ENCODE data around the gene ZNF609. TPM values are rescaled to one million over a fixed set of nuclear protein-coding genes. Genes with fewer than 3 reads are reported as not detected.
A peak's percentile ranks its signal among the peaks of the same experiment; 100 is the strongest.

ZNF609 gene
- total and polyA plus RNA-seq, 2 of the 13 experiments (the other 11 are each of a cell fraction or from before 2014, with no cell fraction given) = 8.9 to 9.9 TPM

GRCh38 chr15:64536244-64536836 lies 76.0 kb downstream of the ZNF609 start (continued):
- no peak for TF ChIP-seq PRDM10 (CRISPR knock-in tag; IDR thresholded peaks at IDR 0.05; ENCODE audit: low read depth)
- peak; percentile 57; the same call in 1 of the 2 replicates for TF ChIP-seq TCF7 (IDR thresholded peaks at IDR 0.05; ENCODE audit: low read depth)
- peak; percentile 57 for TF ChIP-seq SAP130 (CRISPR knock-in tag; IDR thresholded peaks at IDR 0.05; ENCODE audit: low read depth)
- no peak for TF ChIP-seq ZNF619 (CRISPR knock-in tag; IDR thresholded peaks at IDR 0.05)
- TF ChIP-seq GLI4 (CRISPR knock-in tag; IDR thresholded peaks at IDR 0.05; ENCODE audit: borderline replicate concordance) = no peak
- peak; percentile 55; the same call in 1 of the 2 replicates for TF ChIP-seq ATF3 (CRISPR knock-in tag; IDR thresholded peaks at IDR 0.05)
- no peak for TF ChIP-seq ZNF235 (CRISPR knock-in tag; IDR thresholded peaks at IDR 0.05; ENCODE audit: borderline replicate concordance)
- peak; percentile 82 for TF ChIP-seq TEAD3 (CRISPR knock-in tag; optimal IDR thresholded peaks at IDR 0.05; ENCODE audit: borderline replicate concordance)
- TF ChIP-seq MTA3 (CRISPR knock-in tag; IDR thresholded peaks at IDR 0.05) = no peak
- TF ChIP-seq JUND (CRISPR knock-in tag; IDR thresholded peaks at IDR 0.05) = no peak
- TF ChIP-seq ZSCAN29 (CRISPR knock-in tag; conservative IDR thresholded peaks at IDR 0.05) = peak; percentile 69
- no peak for TF ChIP-seq ZNF136 (CRISPR knock-in tag; IDR thresholded peaks at IDR 0.05; ENCODE audit: low read depth)
- no peak for TF ChIP-seq ZNF326 (CRISPR knock-in tag; IDR thresholded peaks at IDR 0.05; ENCODE audit: borderline replicate concordance)
- TF ChIP-seq GTF3A (CRISPR knock-in tag; conservative IDR thresholded peaks at IDR 0.05) = no peak
- TF ChIP-seq SMAD3 (CRISPR knock-in tag; IDR thresholded peaks at IDR 0.05) = no peak
- TF ChIP-seq PLRG1 (conservative IDR thresholded peaks at IDR 0.05) = no peak
- TF ChIP-seq CC2D1A (CRISPR knock-in tag; IDR thresholded peaks at IDR 0.05) = no peak
- no peak for TF ChIP-seq MAFF (IDR thresholded peaks at IDR 0.05; ENCODE audit: low read depth, low read length)
- no peak for TF ChIP-seq RCOR2 (CRISPR knock-in tag; IDR thresholded peaks at IDR 0.05)
- no peak for TF ChIP-seq RFX3 (CRISPR knock-in tag; IDR thresholded peaks at IDR 0.05)
- no peak for TF ChIP-seq RARG (CRISPR knock-in tag; IDR thresholded peaks at IDR 0.05; ENCODE audit: low read depth)
- no peak for TF ChIP-seq XBP1 (CRISPR knock-in tag; IDR thresholded peaks at IDR 0.05)
- no peak for TF ChIP-seq ZNF850 (CRISPR knock-in tag; conservative IDR thresholded peaks at IDR 0.05)
